ENCODE results near the gene ABLIM2. TPM values are rescaled to one million over a fixed set of nuclear protein-coding genes. Genes with fewer than 3 reads are reported as not detected.

ABLIM2 gene
- total and polyA plus RNA-seq, 10 of the 15 experiments (the other 5 are each of a cell fraction or from before 2014, with no cell fraction given) = 0.03 to 0.15 (median 0.05) TPM; not detected in 7

- no peak for TF ChIP-seq PBX3 (IDR thresholded peaks at IDR 0.05; ENCODE audit: insufficient replicate concordance, low read depth, low read length)
- no peak for TF ChIP-seq IKZF2 (IDR thresholded peaks at IDR 0.05)
- peak; percentile 60; the same call in 1 of the 2 replicates for TF ChIP-seq POLR2AphosphoS2 (IDR thresholded peaks at IDR 0.05; ENCODE audit: low read depth, low read length)
- 0 out of 2 replicates have a peak, but pooled peaks have one; percentile 9 for TF ChIP-seq DPF2 (IDR thresholded peaks at IDR 0.05)
- TF ChIP-seq SUZ12 (IDR thresholded peaks at IDR 0.05; ENCODE audit: unreplicated experiment) = no peak
- TF ChIP-seq NBN (IDR thresholded peaks at IDR 0.05) = no peak
- TF ChIP-seq SREBF1 (IDR thresholded peaks at IDR 0.05; ENCODE audit: low read length) = peak; percentile 68
- TF ChIP-seq ZBED1 (IDR thresholded peaks at IDR 0.05; ENCODE audit: borderline replicate concordance) = no peak
- TF ChIP-seq ETV6 (conservative IDR thresholded peaks at IDR 0.05 in 1 of 2, IDR thresholded peaks at IDR 0.05 in 1 of 2; ENCODE audit: borderline replicate concordance in 1 of 2, low read depth in 1 of 2) = no peak
- no peak for TF ChIP-seq HDAC2 (IDR thresholded peaks at IDR 0.05)
- TF ChIP-seq NFYA (IDR thresholded peaks at IDR 0.05; ENCODE audit: borderline replicate concordance, low read depth, low read length) = no peak
- peak; percentile 71 for TF ChIP-seq NRF1 (conservative IDR thresholded peaks at IDR 0.05; ENCODE audit: low read depth, low read length)
- peak; percentile 91 for TF ChIP-seq SIX5 (IDR thresholded peaks at IDR 0.05; ENCODE audit: low read depth, low read length, severe bottlenecking)
- TF ChIP-seq IKZF1 (conservative IDR thresholded peaks at IDR 0.05) = peak; percentile 95
- TF ChIP-seq NFIC (IDR thresholded peaks at IDR 0.05; ENCODE audit: low read depth, low read length) = no peak
- no peak; the same call in 1 of the 2 replicates for TF ChIP-seq RB1 (IDR thresholded peaks at IDR 0.05; ENCODE audit: borderline replicate concordance)
- no peak for TF ChIP-seq CBFB (IDR thresholded peaks at IDR 0.05; ENCODE audit: low read depth)
- TF ChIP-seq EED (IDR thresholded peaks at IDR 0.05; ENCODE audit: low read depth) = no peak
- TF ChIP-seq FOS (IDR thresholded peaks at IDR 0.05; ENCODE audit: borderline replicate concordance, extremely low read depth, insufficient read length) = no peak
- TF ChIP-seq MYB (IDR thresholded peaks at IDR 0.05; ENCODE audit: borderline replicate concordance, low read depth, low read length) = no peak
- TF ChIP-seq PKNOX1 (IDR thresholded peaks at IDR 0.05) = peak; percentile 39; the same call in 1 of the 2 replicates
- TF ChIP-seq BCL3 (IDR thresholded peaks at IDR 0.05; ENCODE audit: borderline replicate concordance, insufficient read depth, low read depth, low read length, poor library complexity, severe bottlenecking) = no peak
- peak; percentile 52; the same call in 1 of the 2 replicates for TF ChIP-seq BACH1 (IDR thresholded peaks at IDR 0.05; ENCODE audit: borderline replicate concordance)
These were observed at the start of gene ABLIM2 (continued) for GRCh38 chr4:8158710-8159536.
